CD14-positive monocyte (primary cell): ENCODE data around the gene DEK. TPM values are rescaled to one million over a fixed set of nuclear protein-coding genes. Genes with fewer than 3 reads are reported as not detected.

Source experiments
- DNase-seq, 3 donors: peaks; one replicate each; pipeline ENCODE4 v3.0.0-alpha.2; 2011 to 2022
- H2AFZ ChIP-seq: 2 replicates; pipeline ENCODE4 v1.6.0; 2012; ENCODE audit warnings: mild to moderate bottlenecking, low read depth, low read length, inconsistent platforms; ENCODE audit not compliant: insufficient read depth, poor library complexity, severe bottlenecking
- H3K27ac ChIP-seq, 2 donors: 1 replicate in 1 of 2; 2 replicates in 1 of 2; pipeline ENCODE4 v1.5.1; 2012 to 2013; ENCODE audit warnings: low read length in 2 of 2, control low read depth in 1 of 2, inconsistent platforms in 1 of 2, low read depth in 1 of 2, mild to moderate bottlenecking in 1 of 2
- H3K27me3 ChIP-seq, 2 donors: one replicate each; pipeline versions ENCODE4 v1.6.0 to v1.6.1; 2011 to 2013; ENCODE audit warnings: low read length in 2 of 2; ENCODE audit not compliant: control insufficient read depth in 2 of 2, insufficient read depth in 2 of 2
- H3K36me3 ChIP-seq, 2 donors: replicated peaks in 1 of 2; 1 replicate in 1 of 2; 2 replicates in 1 of 2; pipeline versions ENCODE4 v1.5.1 to v1.6.1; 2012 to 2013; ENCODE audit warnings: low read length in 2 of 2, control low read depth in 1 of 2, inconsistent platforms in 1 of 2, mild to moderate bottlenecking in 1 of 2; ENCODE audit not compliant: insufficient read depth in 2 of 2, control insufficient read depth in 1 of 2
- H3K4me1 ChIP-seq, 2 donors: 1 replicate in 1 of 2; 2 replicates in 1 of 2; pipeline versions ENCODE4 v1.5.1 to v1.6.1; 2012 to 2013; ENCODE audit warnings: low read length in 2 of 2, control low read depth in 1 of 2, inconsistent platforms in 1 of 2, mild to moderate bottlenecking in 1 of 2, moderate library complexity in 1 of 2; ENCODE audit not compliant: insufficient read depth in 2 of 2, control insufficient read depth in 1 of 2
- H3K4me2 ChIP-seq: replicated peaks from 2 replicates; pipeline ENCODE3; 2012; ENCODE audit warnings: low read length, moderate library complexity, mild to moderate bottlenecking; ENCODE audit not compliant: poor library complexity, severe bottlenecking; ENCODE audit errors: extremely low read depth
- H3K4me3 ChIP-seq, 3 experiments: fragments of 200-600 bp in 1 of 3; sonication (generic) in 1 of 3; replicated peaks in 1 of 3; 1 replicate in 2 of 3; 2 replicates in 1 of 3; pipeline ENCODE4 v1.5.1; 2011 to 2013; ENCODE audit warnings: low read length in 3 of 3, mild to moderate bottlenecking in 3 of 3, control low read depth in 2 of 3, low read depth in 2 of 3, inconsistent platforms in 1 of 3, moderate library complexity in 1 of 3
- H3K79me2 ChIP-seq: 2 replicates; pipeline ENCODE4 v1.6.0; 2012; ENCODE audit warnings: mild to moderate bottlenecking, control low read depth, inconsistent platforms, low read length, moderate library complexity; ENCODE audit not compliant: insufficient read depth
- H3K9ac ChIP-seq: 2 replicates; pipeline ENCODE4 v1.6.0; 2017; ENCODE audit warnings: low read length, mild to moderate bottlenecking; ENCODE audit not compliant: insufficient read depth, poor library complexity, severe bottlenecking
- H3K9me3 ChIP-seq, 2 donors: replicated peaks in 1 of 2; 1 replicate in 1 of 2; 2 replicates in 1 of 2; pipeline versions ENCODE4 v1.5.1 to v1.6.1; 2012 to 2013; ENCODE audit warnings: low read length in 2 of 2, control low read depth in 1 of 2; ENCODE audit not compliant: control insufficient read depth in 1 of 2, insufficient read depth in 1 of 2
- H4K20me1 ChIP-seq: 2 replicates; pipeline ENCODE4 v1.6.0; 2012; ENCODE audit warnings: mild to moderate bottlenecking, low read length, control low read depth, moderate library complexity; ENCODE audit not compliant: insufficient read depth
- H3K27ac Mint-ChIP-seq, 7 donors: one replicate each; pipeline ENCODE4 v1.8.0; 2020; ENCODE audit warnings: mild to moderate bottlenecking in 7 of 7, mixed read lengths in 7 of 7, moderate library complexity in 6 of 7, inconsistent platforms in 2 of 7
- H3K27me3 Mint-ChIP-seq, 3 donors: one replicate each; pipeline ENCODE4 v1.8.0; 2021 to 2022; ENCODE audit warnings: low read depth in 3 of 3, mild to moderate bottlenecking in 3 of 3, mixed read lengths in 3 of 3, moderate library complexity in 3 of 3, inconsistent platforms in 1 of 3
- H3K36me3 Mint-ChIP-seq, 2 donors: one replicate each; pipeline ENCODE4 v1.8.0; 2020; ENCODE audit warnings: mixed read lengths in 2 of 2, inconsistent platforms in 1 of 2, mild to moderate bottlenecking in 1 of 2
- H3K4me1 Mint-ChIP-seq: one replicate; pipeline ENCODE4 v1.8.0; 2020; ENCODE audit warnings: mild to moderate bottlenecking, mixed read lengths
- H3K4me3 Mint-ChIP-seq, 2 donors: one replicate each; pipeline ENCODE4 v1.8.0; 2020; ENCODE audit warnings: mild to moderate bottlenecking in 2 of 2, mixed read lengths in 2 of 2, moderate library complexity in 1 of 2
- H3K9me3 Mint-ChIP-seq, 7 donors: one replicate each; pipeline ENCODE4 v1.8.0; 2020 to 2022; ENCODE audit warnings: mixed read lengths in 7 of 7, mild to moderate bottlenecking in 6 of 7, moderate library complexity in 6 of 7, inconsistent platforms in 2 of 7
- CTCF ChIP-seq: fragments of 200-600 bp; IDR thresholded peaks from one replicate; pipeline ENCODE4 v1.8.0; 2022; ENCODE audit warnings: antibody characterized with exemption, mild to moderate bottlenecking
- WGBS: methylation state at CpG from one replicate; pipeline ENCODE4 v1.1.5; 2013; ENCODE audit warnings: missing lambda C conversion rate; ENCODE audit not compliant: insufficient coverage; 5-methylcytosine and 5-hydroxymethylcytosine counted together
- intact Hi-C, 2 donors: fragments of 100-400 bp; cut with micrococcal nuclease; formaldehyde crosslinking; loops; one replicate each; pipeline versions ENCODE4 v1.15.0 to v1.15.1; 2023
- polyA plus RNA-seq, 3 donors: library from polyadenylated mRNA; depleted of rRNA in 1 of 3; unstranded in 2 of 3; stranded (reverse) in 1 of 3; fragments of 300-500 nt in 2 of 3; fragments of >200 nt in 1 of 3; fragmentation: Illumina TruSeq in 2 of 3; gene quantifications; 1 replicate in 2 of 3; 2 replicates in 1 of 3; pipeline ENCODE4 v1.2.3, GENCODE V29; 2012 to 2021

Gene DEK
- polyA plus RNA-seq, 3 donors, result 32.3 to 63.9 (median 56.5) TPM

GRCh38 chr6:18215436-18215835 lies 48.9 kb downstream of the DEK start:
- Mint-ChIP-seq H3K36me3 (peaks cover 78 to 95% of the 10 kb centered on the region in 2 donors), H3K27ac (peak overlapping the region; percentile 71 to 91 (median 90)), H3K27me3 (peaks cover 0 to 1% (median 0%) of the 10 kb centered on the region in 3 donors), H3K4me1 (peaks cover 27% of the 10 kb centered on the region), H3K4me3 (peak overlapping the region in 1 of 2 donors; percentile 30), H3K9me3 (peaks cover 0 to 3% (median 0%) of the 10 kb centered on the region in 7 donors)
- H3K4me1 ChIP-seq, result peaks cover 20 to 25% of the 10 kb centered on the region in 2 donors
- H3K9ac ChIP-seq, result no peak overlapping the region
- no peak overlapping the region for H2AFZ ChIP-seq
- no peaks in the 10 kb centered on the region for H3K27me3 ChIP-seq
- WGBS, result 0% methylated on average over 2 of the region's 7 CpGs
- DNase-seq, result peak; percentile 57 to 67 (median 64)
- peak overlapping the region; percentile 4 for H3K4me2 ChIP-seq
- intact Hi-C loops, result no loop called here
- H3K9me3 ChIP-seq, result no peaks in the 10 kb centered on the region
- H3K27ac ChIP-seq, result peak overlapping the region; percentile 73 to 77
- no peak for TF ChIP-seq CTCF
- no peaks in the 10 kb centered on the region for H3K79me2 ChIP-seq
- H4K20me1 ChIP-seq, result peaks cover 44% of the 10 kb centered on the region
- no peak overlapping the region for H3K4me3 ChIP-seq
- peaks cover 81 to 90% of the 10 kb centered on the region in 2 donors for H3K36me3 ChIP-seq

GRCh38 chr6:18214003-18214402 lies 50.3 kb downstream of the DEK start:
- H3K27ac Mint-ChIP-seq, result peak overlapping the region in 6 of 7 donors; percentile 17 to 85 (median 53)
- peaks cover 0 to 3% (median 0%) of the 10 kb centered on the region in 7 donors for H3K9me3 Mint-ChIP-seq
- H3K79me2 ChIP-seq, result no peaks in the 10 kb centered on the region
- no peak for TF ChIP-seq CTCF
- H3K27me3 Mint-ChIP-seq, result peaks cover 0 to 1% (median 0%) of the 10 kb centered on the region in 3 donors
- intact Hi-C loops, result no loop called here
- no peak overlapping the region for H2AFZ ChIP-seq
- no peak overlapping the region for H3K9ac ChIP-seq
- H3K4me2 ChIP-seq, result no peak overlapping the region
- no peaks in the 10 kb centered on the region for H3K9me3 ChIP-seq
- H4K20me1 ChIP-seq, result peaks cover 30% of the 10 kb centered on the region
- no peak for DNase-seq
- peaks cover 80 to 90% of the 10 kb centered on the region in 2 donors for H3K36me3 ChIP-seq
- H3K4me3 Mint-ChIP-seq, result no peak overlapping the region
- WGBS, result no CpG with 5 or more reads among the region's 4 CpGs
- peaks cover 20 to 25% of the 10 kb centered on the region in 2 donors for H3K4me1 ChIP-seq
- H3K4me3 ChIP-seq, result no peak overlapping the region
- peaks cover 27% of the 10 kb centered on the region for H3K4me1 Mint-ChIP-seq
- no peak overlapping the region for H3K27ac ChIP-seq
- H3K36me3 Mint-ChIP-seq, result peaks cover 78 to 95% of the 10 kb centered on the region in 2 donors
- no peaks in the 10 kb centered on the region for H3K27me3 ChIP-seq
